Activated CD8-positive, alpha-beta memory T cell treated with anti-CD3 and anti-CD28 coated beads, Interleukin-2, amount 10 ng/mL, durations not matched to agents 7 days and 5 days (primary cell): ENCODE results near the gene SUV39H2. TPM values are rescaled to one million over a fixed set of nuclear protein-coding genes. Genes with fewer than 3 reads are reported as not detected.
A peak's percentile ranks its signal among the peaks of the same experiment; 100 is the strongest.
"Not testable (repeated sequence)": the region's sequence is repeated elsewhere in the genome, so short reads cannot be mapped to it uniquely, and the experiment has no call there.

Experiments used
- ATAC-seq: fragments of 150-1000 bp; cut with Tn5 transposase; one replicate; pipeline ENCODE4 v1.10.0; 2021; ENCODE audit warnings: moderate library complexity
- CTCF ChIA-PET: fragments of 350-600 bp; sonication (Branson Sonifier 250); formaldehyde crosslinking; loops from one replicate; lab custom pipeline; 2021; ENCODE audit warnings: antibody characterized with exemption; lab: Charles Lee
- DNase-seq: peaks from one replicate; pipeline ENCODE4 v3.0.0-alpha.2; 2020
- H3K27ac Mint-ChIP-seq: one replicate; pipeline ENCODE4 v1.8.0; 2021; ENCODE audit warnings: mild to moderate bottlenecking, mixed read lengths
- H3K27me3 Mint-ChIP-seq: one replicate; pipeline ENCODE4 v1.8.0; 2021; ENCODE audit warnings: mixed read lengths
- H3K36me3 Mint-ChIP-seq: one replicate; pipeline ENCODE4 v1.8.0; 2021; ENCODE audit warnings: mild to moderate bottlenecking, mixed read lengths
- H3K4me1 Mint-ChIP-seq: one replicate; pipeline ENCODE4 v1.8.0; 2021; ENCODE audit warnings: mixed read lengths
- H3K4me3 Mint-ChIP-seq: one replicate; pipeline ENCODE4 v1.8.0; 2021; ENCODE audit warnings: mild to moderate bottlenecking, moderate library complexity, mixed read lengths
- H3K9me3 Mint-ChIP-seq: one replicate; pipeline ENCODE4 v1.8.0; 2022; ENCODE audit warnings: low read depth, mixed read lengths
- total RNA-seq, 2 experiments: library from RNA; stranded (reverse); gene quantifications; one replicate each; pipeline ENCODE4 v1.2.3, GENCODE V29; 2021

SUV39H2 gene
- total RNA-seq, 2 experiments from 2014 or later, result 33.4 to 40.3 TPM

- H3K4me1 Mint-ChIP-seq, result peaks cover 44% of the 10 kb centered on the region
- DNase-seq (no peak), ATAC-seq (no peak)
- peak overlapping the region; percentile 95 for H3K4me3 Mint-ChIP-seq
- no peaks in the 10 kb centered on the region for H3K27me3 Mint-ChIP-seq
- peaks cover 12% of the 10 kb centered on the region for H3K36me3 Mint-ChIP-seq
- H3K9me3 Mint-ChIP-seq, result no peaks in the 10 kb centered on the region
- peak overlapping the region; percentile 91 for H3K27ac Mint-ChIP-seq
- CTCF ChIA-PET, result interaction anchor here (1.1 to 3.6 kb wide), 5 partner anchors 9 to 311 kb away, joined by 3 to 14 read pairs (median 3); no protein-coding TSS in a partner anchor
These were observed 1.6 kb downstream of the SUV39H2 start for GRCh38 chr10:14880229-14880628.

- Mint-ChIP-seq H3K4me1 (peaks cover 29% of the 10 kb centered on the region), H3K9me3 (no peaks in the 10 kb centered on the region), H3K27ac (peak overlapping the region; percentile 21), H3K27me3 (no peaks in the 10 kb centered on the region), H3K4me3 (no peak overlapping the region), H3K36me3 (peaks cover 12% of the 10 kb centered on the region)
- no peak for DNase-seq
- peak; percentile 48 for ATAC-seq
- CTCF ChIA-PET, result interaction anchor here (1.6 kb wide), 1 partner anchor 68 kb away, joined by 7 read pairs; no protein-coding TSS in a partner anchor
These were observed 5.4 kb downstream of the SUV39H2 start for GRCh38 chr10:14884082-14884481.

GRCh38 chr10:14889318-14889717, 10.7 kb downstream of the SUV39H2 start:
- H3K4me1 Mint-ChIP-seq, result peaks cover 8% of the 10 kb centered on the region
- ATAC-seq (no peak), DNase-seq (no peak)
- CTCF ChIA-PET, result interaction anchor here (1.6 to 2.8 kb wide), 2 partner anchors 9 to 82 kb away, joined by 7 to 14 read pairs; partner anchors contain the start of gene SUV39H2
- no peak overlapping the region for H3K27ac Mint-ChIP-seq
- peaks cover 13% of the 10 kb centered on the region for H3K36me3 Mint-ChIP-seq
- H3K9me3 Mint-ChIP-seq, result no peaks in the 10 kb centered on the region
- H3K4me3 Mint-ChIP-seq, result no peak overlapping the region
- no peaks in the 10 kb centered on the region for H3K27me3 Mint-ChIP-seq

- Mint-ChIP-seq H3K9me3 (no peaks in the 10 kb centered on the region), H3K4me1 (peaks cover 10% of the 10 kb centered on the region), H3K27me3 (no peaks in the 10 kb centered on the region), H3K36me3 (peaks cover 16% of the 10 kb centered on the region), H3K4me3 (no peak overlapping the region), H3K27ac (no peak overlapping the region)
- no peak for ATAC-seq
- CTCF ChIA-PET, result interaction anchor here (2.8 kb wide), 1 partner anchor 11 kb away, joined by 14 read pairs; the partner anchor contains the start of gene SUV39H2
- no peak for DNase-seq
These were observed 12.5 kb downstream of the SUV39H2 start for GRCh38 chr10:14891151-14891550.

GRCh38 chr10:14904316-14904732, 25.7 kb downstream of the SUV39H2 start:
- CTCF ChIA-PET, result interaction anchor here (1.2 to 1.9 kb wide), 3 partner anchors 17 to 49 kb away, joined by 3 to 5 read pairs (median 4); no protein-coding TSS in a partner anchor
- no peak for DNase-seq
- H3K27me3 Mint-ChIP-seq, result no peaks in the 10 kb centered on the region
- H3K9me3 Mint-ChIP-seq, result peaks cover 2% of the 10 kb centered on the region
- no peak overlapping the region for H3K27ac Mint-ChIP-seq
- no peak overlapping the region for H3K4me3 Mint-ChIP-seq
- ATAC-seq, result peak; percentile 53
- H3K4me1 Mint-ChIP-seq, result peaks cover 13% of the 10 kb centered on the region
- peaks cover 50% of the 10 kb centered on the region for H3K36me3 Mint-ChIP-seq

- ATAC-seq, result no peak
- H3K27me3 Mint-ChIP-seq, result no peaks in the 10 kb centered on the region
- H3K9me3 Mint-ChIP-seq, result peaks cover 2% of the 10 kb centered on the region
- no peak overlapping the region for H3K4me3 Mint-ChIP-seq
- no peak overlapping the region for H3K27ac Mint-ChIP-seq
- H3K36me3 Mint-ChIP-seq, result peaks cover 52% of the 10 kb centered on the region
- CTCF ChIA-PET, result interaction anchor here (0.8 to 1.9 kb wide), 4 partner anchors 17 to 80 kb away, joined by 3 to 5 read pairs (median 4); partner anchors contain the start of gene SUV39H2
- peaks cover 13% of the 10 kb centered on the region for H3K4me1 Mint-ChIP-seq
- no peak for DNase-seq
These were observed 26.2 kb downstream of the SUV39H2 start for GRCh38 chr10:14904864-14905263.

- no peak overlapping the region for H3K27ac Mint-ChIP-seq
- no peaks in the 10 kb centered on the region for H3K27me3 Mint-ChIP-seq
- H3K9me3 Mint-ChIP-seq, result peaks cover 2% of the 10 kb centered on the region
- CTCF ChIA-PET, result interaction anchor here (0.8 to 1.9 kb wide), 3 partner anchors 16 to 81 kb away, joined by 3 to 5 read pairs (median 4); partner anchors contain the start of gene SUV39H2
- no peak for DNase-seq
- ATAC-seq, result no peak
- peaks cover 62% of the 10 kb centered on the region for H3K36me3 Mint-ChIP-seq
- H3K4me1 Mint-ChIP-seq, result peaks cover 13% of the 10 kb centered on the region
- H3K4me3 Mint-ChIP-seq, result no peak overlapping the region
These were observed 27.2 kb downstream of the SUV39H2 start for GRCh38 chr10:14905890-14906289.

GRCh38 chr10:14906765-14907164, 28.1 kb downstream of the SUV39H2 start:
- H3K4me3 Mint-ChIP-seq, result no peak overlapping the region
- no peak for DNase-seq
- peaks cover 69% of the 10 kb centered on the region for H3K36me3 Mint-ChIP-seq
- ATAC-seq, result no peak
- H3K27ac Mint-ChIP-seq, result no peak overlapping the region
- peaks cover 15% of the 10 kb centered on the region for H3K4me1 Mint-ChIP-seq
- peaks cover 2% of the 10 kb centered on the region for H3K9me3 Mint-ChIP-seq
- CTCF ChIA-PET, result no interaction called here
- no peaks in the 10 kb centered on the region for H3K27me3 Mint-ChIP-seq

GRCh38 chr10:14907591-14907990, 28.9 kb downstream of the SUV39H2 start:
- H3K27ac Mint-ChIP-seq, result peak overlapping the region; percentile 15
- ATAC-seq, H3K4me3 Mint-ChIP-seq, DNase-seq, H3K27me3 Mint-ChIP-seq, CTCF ChIA-PET, H3K9me3 Mint-ChIP-seq: not testable (repeated sequence)
- peaks cover 74% of the 10 kb centered on the region for H3K36me3 Mint-ChIP-seq
- H3K4me1 Mint-ChIP-seq, result peaks cover 15% of the 10 kb centered on the region

GRCh38 chr10:14909101-14909500, 30.4 kb downstream of the SUV39H2 start:
- H3K36me3 Mint-ChIP-seq, result peaks cover 85% of the 10 kb centered on the region
- H3K4me1 Mint-ChIP-seq, result peaks cover 15% of the 10 kb centered on the region
- H3K9me3 Mint-ChIP-seq, result peaks cover 4% of the 10 kb centered on the region
- DNase-seq, result no peak
- no peak overlapping the region for H3K27ac Mint-ChIP-seq
- CTCF ChIA-PET, result no interaction called here
- H3K4me3 Mint-ChIP-seq, result no peak overlapping the region
- ATAC-seq, result no peak
- H3K27me3 Mint-ChIP-seq, result no peaks in the 10 kb centered on the region

- ATAC-seq, result no peak
- no peak overlapping the region for H3K4me3 Mint-ChIP-seq
- no peak for DNase-seq
- H3K27me3 Mint-ChIP-seq, result no peaks in the 10 kb centered on the region
- CTCF ChIA-PET, result no interaction called here
- H3K27ac Mint-ChIP-seq, result no peak overlapping the region
- peaks cover 22% of the 10 kb centered on the region for H3K4me1 Mint-ChIP-seq
- peaks cover 94% of the 10 kb centered on the region for H3K36me3 Mint-ChIP-seq
- peaks cover 9% of the 10 kb centered on the region for H3K9me3 Mint-ChIP-seq
These were observed 32.3 kb downstream of the SUV39H2 start for GRCh38 chr10:14910953-14911352.

GRCh38 chr10:14911801-14912200, 33.1 kb downstream of the SUV39H2 start:
- peaks cover 13% of the 10 kb centered on the region for H3K9me3 Mint-ChIP-seq
- H3K27ac Mint-ChIP-seq, result no peak overlapping the region

GRCh38 chr10:14916600-14916999, 37.9 kb downstream of the SUV39H2 start:
- H3K4me1 Mint-ChIP-seq, result peaks cover 16% of the 10 kb centered on the region
- CTCF ChIA-PET, result no interaction called here
- no peak overlapping the region for H3K27ac Mint-ChIP-seq
- ATAC-seq (no peak), DNase-seq (no peak)
- peaks cover 18% of the 10 kb centered on the region for H3K9me3 Mint-ChIP-seq
- H3K4me3 Mint-ChIP-seq, result no peak overlapping the region
- peaks cover 95% of the 10 kb centered on the region for H3K36me3 Mint-ChIP-seq
- H3K27me3 Mint-ChIP-seq, result no peaks in the 10 kb centered on the region

More at GRCh38 chr10:14911801-14912200, 33.1 kb downstream of the SUV39H2 start:
- Mint-ChIP-seq H3K27me3 (no peaks in the 10 kb centered on the region), H3K4me3 (no peak overlapping the region), H3K36me3 (peaks cover 97% of the 10 kb centered on the region), H3K4me1 (peaks cover 20% of the 10 kb centered on the region)
- CTCF ChIA-PET, result no interaction called here
- ATAC-seq, result no peak
- no peak for DNase-seq

GRCh38 chr10:14917827-14918226, 39.2 kb downstream of the SUV39H2 start:
- H3K4me3 Mint-ChIP-seq, result no peak overlapping the region
- DNase-seq, result no peak
- ATAC-seq, result no peak
- no peaks in the 10 kb centered on the region for H3K27me3 Mint-ChIP-seq
- H3K4me1 Mint-ChIP-seq, result peaks cover 14% of the 10 kb centered on the region
- CTCF ChIA-PET, result no interaction called here
- H3K9me3 Mint-ChIP-seq, result peaks cover 18% of the 10 kb centered on the region
- H3K36me3 Mint-ChIP-seq, result peaks cover 92% of the 10 kb centered on the region
- no peak overlapping the region for H3K27ac Mint-ChIP-seq
